OCI-LY1 (cell line): ENCODE measurements around the gene CADM1.

ENCODE experiments used
- H2AFZ ChIP-seq: fragments of 200-600 bp; sonication (generic), shearing (Covaris generic); 2 replicates; pipeline ENCODE4 v1.6.0; 2014; ENCODE audit warnings: antibody characterized with exemption, mild to moderate bottlenecking, low read length
- H3F3A ChIP-seq: fragments of 200-600 bp; sonication (generic), shearing (Covaris generic); 2 replicates; pipeline ENCODE4 v1.6.0; 2014; ENCODE audit warnings: mild to moderate bottlenecking, antibody characterized with exemption, low read length, moderate library complexity; ENCODE audit not compliant: insufficient read depth
- H3K27ac ChIP-seq: fragments of 200-600 bp; sonication (generic); 2 replicates; pipeline ENCODE4 v1.5.1; 2014; ENCODE audit warnings: low read length, mixed run types, mild to moderate bottlenecking, low read depth; ENCODE audit not compliant: poor library complexity, severe bottlenecking
- H3K27me3 ChIP-seq: fragments of 200-600 bp; sonication (generic); 2 replicates; pipeline ENCODE4 v1.6.0; 2014; ENCODE audit warnings: antibody characterized with exemption, mild to moderate bottlenecking, low read length, moderate library complexity; ENCODE audit not compliant: insufficient read depth
- H3K36me3 ChIP-seq: fragments of 200-600 bp; sonication (generic); 2 replicates; pipeline ENCODE4 v1.6.1; 2014; ENCODE audit warnings: mild to moderate bottlenecking, antibody characterized with exemption, low read length, moderate library complexity, mixed read lengths; ENCODE audit not compliant: insufficient read depth
- H3K4me1 ChIP-seq: fragments of 200-600 bp; sonication (generic); 2 replicates; pipeline ENCODE4 v1.5.1; 2014; ENCODE audit warnings: mild to moderate bottlenecking, low read length, moderate library complexity; ENCODE audit not compliant: insufficient read depth, severe bottlenecking
- H3K4me2 ChIP-seq: fragments of 200-600 bp; sonication (generic), shearing (Covaris generic); 2 replicates; pipeline ENCODE4 v1.6.1; 2014; ENCODE audit warnings: low read length
- H3K4me3 ChIP-seq: fragments of 200-600 bp; sonication (generic); 2 replicates; pipeline ENCODE4 v1.5.1; 2014; ENCODE audit warnings: low read length, low read depth, mild to moderate bottlenecking, mixed read lengths; ENCODE audit not compliant: poor library complexity, severe bottlenecking
- H3K79me2 ChIP-seq: fragments of 200-600 bp; shearing (Covaris generic); 2 replicates; pipeline ENCODE4 v1.6.1; 2016; ENCODE audit warnings: mixed run types, low read length, mixed read lengths; ENCODE audit not compliant: insufficient read depth
- H3K9ac ChIP-seq: fragments of 200-600 bp; sonication (generic), shearing (Covaris generic); 2 replicates; pipeline ENCODE4 v1.6.1; 2014; ENCODE audit warnings: mild to moderate bottlenecking, low read length, mixed read lengths
- H3K9me2 ChIP-seq: fragments of 200-600 bp; sonication (generic), shearing (Covaris generic); 2 replicates; pipeline ENCODE4 v1.6.1; 2014; ENCODE audit warnings: low read depth, mild to moderate bottlenecking, low read length, mixed read lengths
- H3K9me3 ChIP-seq: fragments of 200-600 bp; shearing (Covaris generic); 2 replicates; pipeline ENCODE4 v1.6.1; 2014; ENCODE audit warnings: low read length, mixed read lengths
- H4K20me1 ChIP-seq: fragments of 200-600 bp; sonication (generic), shearing (Covaris generic); 2 replicates; pipeline ENCODE4 v1.6.0; 2016; ENCODE audit warnings: mild to moderate bottlenecking, low read length; ENCODE audit not compliant: insufficient read depth
- CTCF ChIP-seq: fragments of 200-600 bp; sonication (generic), shearing (Covaris generic); IDR thresholded peaks from 2 replicates; pipeline ENCODE4 v1.5.1; 2017; ENCODE audit warnings: mild to moderate bottlenecking, antibody characterized with exemption, low read length, moderate library complexity, mixed read lengths
- EZH2 ChIP-seq: fragments of 200-600 bp; sonication (generic), shearing (Covaris generic); IDR thresholded peaks from 2 replicates; pipeline ENCODE4 v1.8.0; 2017; ENCODE audit warnings: borderline replicate concordance, mixed run types, mild to moderate bottlenecking, antibody characterized with exemption, low read length, moderate library complexity, mixed read lengths

CADM1 gene

GRCh38 chr11:115208808-115209259, 295.4 kb downstream of the CADM1 start:
- Histone ChIP-seq H3K9me2 (no peaks in the 10 kb centered on the region), H4K20me1 (no peaks in the 10 kb centered on the region), H3K27me3 (no peaks in the 10 kb centered on the region), H3K4me1 (peaks cover 19% of the 10 kb centered on the region), H3K36me3 (no peaks in the 10 kb centered on the region), H3K27ac (no peak overlapping the region), H3K4me3 (no peak overlapping the region), H3K9me3 (no peaks in the 10 kb centered on the region), H2AFZ (no peak overlapping the region), H3K4me2 (no peak overlapping the region), H3K79me2 (no peaks in the 10 kb centered on the region), H3F3A (no peaks in the 10 kb centered on the region), H3K9ac (no peak overlapping the region)
- no peak for TF ChIP-seq CTCF

- H3K9me2 ChIP-seq: no peaks in the 10 kb centered on the region
- no peaks in the 10 kb centered on the region for H3K36me3 ChIP-seq
- no peak overlapping the region for H3K9ac ChIP-seq
- H3K27ac ChIP-seq: no peak overlapping the region
- peaks cover 26% of the 10 kb centered on the region for H3K4me1 ChIP-seq
- H3K79me2 ChIP-seq: no peaks in the 10 kb centered on the region
- no peak overlapping the region for H3K4me3 ChIP-seq
- no peaks in the 10 kb centered on the region for H3F3A ChIP-seq
- no peak overlapping the region for H3K4me2 ChIP-seq
- no peaks in the 10 kb centered on the region for H4K20me1 ChIP-seq
- H3K27me3 ChIP-seq: no peaks in the 10 kb centered on the region
- no peak overlapping the region for H2AFZ ChIP-seq
- H3K9me3 ChIP-seq: no peaks in the 10 kb centered on the region
- TF ChIP-seq EZH2: no peak
- TF ChIP-seq CTCF: no peak
Measured at GRCh38 chr11:115207916-115208315, 296.3 kb downstream of the CADM1 start.

- Histone ChIP-seq H3K4me2 (no peak overlapping the region), H3K27ac (no peak overlapping the region), H3K9me2 (no peaks in the 10 kb centered on the region), H3K79me2 (no peaks in the 10 kb centered on the region), H3K9ac (no peak overlapping the region), H4K20me1 (no peaks in the 10 kb centered on the region), H3F3A (no peaks in the 10 kb centered on the region), H3K27me3 (no peaks in the 10 kb centered on the region), H3K36me3 (no peaks in the 10 kb centered on the region), H3K9me3 (no peaks in the 10 kb centered on the region), H3K4me1 (peaks cover 31% of the 10 kb centered on the region), H2AFZ (no peak overlapping the region), H3K4me3 (no peak overlapping the region)
- TF ChIP-seq CTCF (no peak), EZH2 (no peak)
Measured at GRCh38 chr11:115207166-115207591, 297.0 kb downstream of the CADM1 start.
